Measurements from ENCODE around the gene NTN5.
"Not testable (repeated sequence)": the region's sequence is repeated elsewhere in the genome, so short reads cannot be mapped to it uniquely, and the experiment has no call there.

NTN5 gene

DNA sequence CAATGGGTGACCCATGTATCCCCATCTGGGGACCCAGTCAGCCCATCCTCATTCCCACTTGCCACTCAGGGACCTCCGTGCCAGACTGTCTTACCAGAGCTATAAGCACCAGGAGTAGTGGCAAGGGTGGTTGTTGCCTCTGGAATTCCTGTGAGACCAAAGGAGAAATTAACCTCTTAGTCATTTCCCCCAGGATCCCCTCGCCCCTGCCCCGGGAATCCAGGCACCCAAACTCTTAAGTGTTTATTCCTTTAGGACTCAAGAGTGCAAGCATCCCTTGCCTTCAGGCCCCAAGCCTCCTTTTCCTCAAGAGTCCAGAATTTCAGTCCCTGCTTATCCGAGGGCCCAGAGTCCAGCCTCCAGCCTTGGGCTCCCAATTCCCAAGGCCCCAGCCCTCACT is 9.2 kb downstream of the NTN5 start:
- H3K27ac ChIP-seq (ENCODE audit: low read length) = no peak overlapping the region
- H3K36me3 ChIP-seq (ENCODE audit: insufficient read depth, low read depth, low read length) = no peaks in the 10 kb centered on the region

DNA sequence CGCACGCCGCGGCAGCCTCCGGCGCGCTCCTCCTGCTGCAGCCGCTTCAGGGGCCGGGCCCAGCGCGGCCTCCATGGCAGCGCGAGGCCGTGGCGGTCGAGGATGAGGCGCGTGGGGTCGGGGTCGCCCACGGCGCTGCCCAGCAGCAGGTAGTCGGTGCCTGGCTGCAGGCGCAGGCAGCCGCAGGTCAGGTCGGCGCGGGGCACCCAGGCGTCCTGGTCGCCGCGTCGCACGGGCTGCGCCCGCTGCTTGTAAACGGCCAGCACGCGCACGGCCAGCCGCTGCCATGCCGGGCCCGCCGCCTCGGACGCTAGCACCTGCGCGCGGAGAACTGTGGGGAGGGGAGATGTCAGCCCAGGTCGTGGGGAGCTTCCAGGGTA is 11.1 kb downstream of the NTN5 start:
- Histone ChIP-seq H3K36me3 (ENCODE audit: insufficient read depth, low read depth, low read length) (no peaks in the 10 kb centered on the region), H3K4me3 (ENCODE audit: low read length) (no peak overlapping the region), H3K9ac (ENCODE audit: low read depth, low read length) (no peak overlapping the region), H3K4me1 (ENCODE audit: insufficient read depth, low read length) (peaks cover 5% of the 10 kb centered on the region; the same call in 1 of the 2 replicates), H3K9me3 (ENCODE audit: insufficient read depth, low read depth, low read length) (no peaks in the 10 kb centered on the region), H3K27me3 (ENCODE audit: insufficient read depth, low read length) (no peaks in the 10 kb centered on the region), H3K27ac (ENCODE audit: low read length) (no peak overlapping the region)

More for the DNA sequence above, 9.2 kb downstream of the NTN5 start:
- no peaks in the 10 kb centered on the region for H3K4me1 ChIP-seq (ENCODE audit: insufficient read depth, low read length)
- H3K27me3 ChIP-seq (ENCODE audit: insufficient read depth, low read length) = no peaks in the 10 kb centered on the region
- no peak overlapping the region for H3K4me3 ChIP-seq (ENCODE audit: low read length)
- no peak overlapping the region for H3K9ac ChIP-seq (ENCODE audit: low read depth, low read length)
- no peaks in the 10 kb centered on the region for H3K9me3 ChIP-seq (ENCODE audit: insufficient read depth, low read depth, low read length)

DNA sequence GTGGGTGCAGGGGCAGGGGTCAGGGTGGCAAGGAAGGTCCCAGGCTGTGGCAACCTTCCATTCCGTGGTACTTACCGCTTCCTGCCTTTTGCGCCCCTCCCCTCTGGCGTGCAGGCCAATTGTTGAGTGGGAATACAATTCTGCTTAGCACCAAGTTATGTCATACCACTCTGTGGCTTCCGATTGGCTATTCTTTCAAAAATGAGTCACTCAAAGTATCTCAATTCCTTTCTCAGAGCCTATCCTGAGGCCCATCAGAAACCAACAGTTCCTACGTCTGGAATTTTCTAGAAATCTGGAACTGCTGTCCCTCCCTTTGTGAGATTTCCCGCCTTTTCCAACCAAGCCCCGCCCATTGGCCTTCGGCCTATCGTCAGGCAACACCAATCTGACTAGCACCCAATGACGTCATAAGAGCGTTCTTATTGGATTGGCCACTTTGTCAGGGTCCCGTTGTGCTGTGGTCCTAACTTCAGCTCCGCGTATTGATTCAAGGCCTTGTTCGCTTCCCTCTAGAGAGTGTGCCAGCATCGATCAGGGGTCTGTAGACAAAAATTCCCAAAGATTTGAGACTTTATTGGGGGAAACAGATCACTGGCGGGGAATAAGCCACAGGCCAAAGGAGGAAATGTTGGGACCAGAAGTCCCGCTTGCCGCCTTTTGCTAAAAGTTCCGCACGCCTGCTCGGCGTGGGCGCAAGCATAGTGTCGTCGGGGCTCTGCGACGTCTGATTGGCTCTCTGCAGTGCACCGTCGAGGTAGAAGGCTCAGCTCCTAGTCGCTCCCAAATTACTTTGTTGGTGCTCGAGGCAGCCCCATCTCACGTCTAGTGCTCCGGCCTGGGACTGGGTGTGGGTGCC is 11.7 kb downstream of the NTN5 start:
- Histone ChIP-seq H3K4me1 (ENCODE audit: insufficient read depth, low read length) (peaks cover 5% of the 10 kb centered on the region; the same call in 1 of the 2 replicates), H3K9ac (ENCODE audit: low read depth, low read length) (no peak overlapping the region), H3K27me3 (ENCODE audit: insufficient read depth, low read length) (no peaks in the 10 kb centered on the region), H3K36me3 (ENCODE audit: insufficient read depth, low read depth, low read length) (no peaks in the 10 kb centered on the region), H3K9me3 (ENCODE audit: insufficient read depth, low read depth, low read length) (no peaks in the 10 kb centered on the region), H3K4me3 (ENCODE audit: low read length) (no peak overlapping the region), H3K27ac (ENCODE audit: low read length) (no peak overlapping the region)

DNA sequence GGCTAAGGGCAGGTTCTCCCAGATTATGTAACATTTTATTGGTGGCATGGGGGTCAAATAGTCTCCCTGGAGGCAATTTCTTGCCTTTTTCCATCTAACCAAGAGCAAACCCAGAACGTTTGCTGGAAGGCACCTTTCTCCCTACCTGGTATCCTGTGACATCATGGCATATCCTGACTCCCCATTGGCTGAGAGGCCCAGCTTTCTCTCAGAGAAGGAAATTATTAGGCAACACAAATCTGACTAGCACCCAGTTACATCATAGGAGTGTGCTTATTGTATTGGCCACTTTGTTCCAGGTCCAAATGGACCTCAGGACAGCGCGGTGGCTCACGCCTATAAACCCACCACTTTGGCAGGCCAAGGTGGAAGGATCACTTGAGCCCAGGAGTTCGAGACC is 13.0 kb downstream of the NTN5 start:
- Histone ChIP-seq H3K4me1 (ENCODE audit: insufficient read depth, low read length) (peaks cover 5% of the 10 kb centered on the region; the same call in 1 of the 2 replicates), H3K36me3 (ENCODE audit: insufficient read depth, low read depth, low read length) (no peaks in the 10 kb centered on the region), H3K9ac (ENCODE audit: low read depth, low read length) (no peak overlapping the region), H3K9me3 (ENCODE audit: insufficient read depth, low read depth, low read length) (no peaks in the 10 kb centered on the region), H3K27me3 (ENCODE audit: insufficient read depth, low read length) (no peaks in the 10 kb centered on the region), H3K4me3 (ENCODE audit: low read length) (no peak overlapping the region), H3K27ac (ENCODE audit: low read length) (no peak overlapping the region)

DNA sequence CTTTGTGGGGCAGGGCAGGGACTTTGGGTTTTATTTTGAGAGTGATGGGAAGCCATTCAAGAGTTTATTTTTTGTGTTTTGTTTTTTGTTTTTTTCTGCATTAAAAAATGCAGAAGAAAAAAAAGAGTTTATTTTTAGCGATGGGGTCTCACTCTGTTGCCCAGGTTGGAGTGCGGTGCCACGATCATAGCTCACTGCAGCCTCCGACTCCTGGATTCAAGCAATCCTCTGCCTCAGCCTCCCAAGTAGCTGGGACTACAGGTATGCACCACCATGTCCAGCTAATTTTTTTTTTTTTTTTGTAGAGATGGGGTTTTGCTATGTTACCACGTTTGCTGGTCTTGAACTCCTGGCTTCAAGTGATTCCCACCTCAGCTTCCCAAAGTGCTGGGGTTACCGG is 14.3 kb downstream of the NTN5 start:
- Histone ChIP-seq H3K9me3 (ENCODE audit: insufficient read depth, low read depth, low read length) (no peaks in the 10 kb centered on the region), H3K4me1 (ENCODE audit: insufficient read depth, low read length) (peaks cover 5% of the 10 kb centered on the region; the same call in 1 of the 2 replicates), H3K9ac (ENCODE audit: low read depth, low read length) (no peak overlapping the region), H3K27me3 (ENCODE audit: insufficient read depth, low read length) (no peaks in the 10 kb centered on the region), H3K4me3 (ENCODE audit: low read length) (no peak overlapping the region), H3K36me3 (ENCODE audit: insufficient read depth, low read depth, low read length) (no peaks in the 10 kb centered on the region), H3K27ac (ENCODE audit: low read length) (no peak overlapping the region)

DNA sequence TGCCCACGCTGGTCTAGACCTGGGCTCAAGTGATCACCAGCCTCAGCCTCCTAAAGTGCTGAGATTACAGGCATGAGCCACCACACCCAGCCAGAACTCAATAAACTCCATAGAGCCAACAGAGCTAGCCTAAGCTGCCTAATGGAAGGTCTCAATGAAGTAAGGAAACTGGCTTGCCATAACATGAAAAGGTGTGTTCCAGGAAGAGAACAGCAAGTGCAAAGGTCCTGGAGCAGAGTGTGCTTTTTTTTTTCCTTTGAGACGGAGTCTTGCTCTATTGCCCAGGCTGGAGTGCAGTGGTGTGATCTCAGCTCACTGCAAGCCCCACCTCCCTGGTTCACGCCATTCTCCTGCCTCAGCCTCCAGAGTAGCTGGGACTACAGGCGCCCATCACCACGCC is 15.0 kb downstream of the NTN5 start:
- H3K9me3 ChIP-seq (ENCODE audit: insufficient read depth, low read depth, low read length); H3K27me3 ChIP-seq (ENCODE audit: insufficient read depth, low read length); H3K4me1 ChIP-seq (ENCODE audit: insufficient read depth, low read length); H3K9ac ChIP-seq (ENCODE audit: low read depth, low read length); H3K27ac ChIP-seq (ENCODE audit: low read length); H3K4me3 ChIP-seq (ENCODE audit: low read length); H3K36me3 ChIP-seq (ENCODE audit: insufficient read depth, low read depth, low read length): not testable (repeated sequence)

DNA sequence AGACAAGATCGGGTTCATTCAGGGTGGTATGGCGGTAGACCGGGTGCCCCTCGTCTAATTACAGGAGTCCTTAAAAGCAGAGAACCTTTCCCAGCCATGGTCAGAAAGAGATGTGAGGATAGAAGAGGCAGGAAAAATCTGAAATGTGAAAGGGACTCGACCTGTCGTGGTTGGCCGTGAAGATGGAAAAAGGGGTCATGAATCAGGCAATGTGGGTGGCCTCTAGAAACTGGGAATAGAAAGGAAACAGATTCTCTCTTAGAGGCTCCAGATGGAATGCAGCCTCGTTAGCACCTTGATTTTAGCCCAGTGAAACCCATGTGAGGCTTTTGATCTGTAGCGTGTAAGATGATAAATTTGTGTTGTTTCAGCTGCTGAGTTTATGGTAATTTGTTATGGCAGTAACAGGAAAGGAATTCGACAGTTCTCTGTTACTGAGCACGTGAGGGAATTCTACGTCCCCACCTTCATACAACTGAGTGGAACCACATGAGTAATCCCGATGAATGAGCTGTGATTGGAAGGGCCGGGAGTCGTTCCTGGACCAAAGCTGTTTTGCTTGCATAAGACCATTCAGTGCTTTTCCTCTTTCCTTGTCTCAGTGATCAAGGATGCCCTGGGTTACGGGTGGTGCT is 15.9 kb downstream of the NTN5 start:
- H3K27ac ChIP-seq (ENCODE audit: low read length) = no peak overlapping the region
- no peaks in the 10 kb centered on the region for H3K9me3 ChIP-seq (ENCODE audit: insufficient read depth, low read depth, low read length)
- H3K4me1 ChIP-seq (ENCODE audit: insufficient read depth, low read length) = peaks cover 5% of the 10 kb centered on the region; the same call in 1 of the 2 replicates
- H3K4me3 ChIP-seq (ENCODE audit: low read length) = no peak overlapping the region
- no peaks in the 10 kb centered on the region for H3K27me3 ChIP-seq (ENCODE audit: insufficient read depth, low read length)
- no peak overlapping the region for H3K9ac ChIP-seq (ENCODE audit: low read depth, low read length)
- no peaks in the 10 kb centered on the region for H3K36me3 ChIP-seq (ENCODE audit: insufficient read depth, low read depth, low read length)

DNA sequence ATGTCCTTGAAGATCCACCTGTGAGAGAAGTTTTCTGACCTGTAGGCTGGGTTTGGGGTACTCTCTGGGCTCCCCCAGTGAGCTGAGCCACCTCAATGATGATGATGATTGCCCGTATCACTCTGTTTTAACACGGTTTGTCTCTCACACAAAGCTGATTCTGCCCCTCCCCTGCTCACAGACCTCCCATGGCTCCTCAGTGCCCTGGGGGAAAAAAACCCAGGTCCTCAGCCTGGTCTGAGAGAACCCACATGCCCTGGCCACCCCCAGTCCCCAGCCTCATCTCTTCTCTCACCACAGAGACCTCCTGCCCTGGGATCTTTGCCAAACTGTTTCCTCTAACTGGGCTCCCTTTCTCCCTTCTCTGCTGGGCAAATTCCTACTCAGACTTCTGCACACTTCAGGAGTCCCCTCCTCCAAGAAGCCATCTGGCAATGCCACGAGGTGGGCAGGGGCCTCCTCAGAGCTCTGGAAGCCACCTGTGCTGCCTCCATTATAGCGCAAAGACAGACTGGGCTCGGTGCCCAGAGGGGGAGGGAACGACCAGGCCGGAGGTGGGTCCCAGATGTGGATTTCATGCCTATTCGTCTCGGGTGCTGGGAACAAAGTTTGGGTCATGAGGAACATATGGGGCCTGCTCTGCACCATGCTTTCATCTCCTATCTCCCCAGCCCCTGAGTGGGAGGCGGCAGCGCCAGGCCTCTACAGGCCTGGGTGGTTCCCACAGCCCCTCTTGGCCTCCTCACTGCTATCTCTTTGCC is 18.3 kb downstream of the NTN5 start:
- no peak overlapping the region for H3K4me3 ChIP-seq (ENCODE audit: low read length)
- H3K9me3 ChIP-seq (ENCODE audit: insufficient read depth, low read depth, low read length) = no peaks in the 10 kb centered on the region
- H3K36me3 ChIP-seq (ENCODE audit: insufficient read depth, low read depth, low read length) = no peaks in the 10 kb centered on the region
- no peak overlapping the region for H3K27ac ChIP-seq (ENCODE audit: low read length)
- no peak overlapping the region for H3K9ac ChIP-seq (ENCODE audit: low read depth, low read length)
- H3K27me3 ChIP-seq (ENCODE audit: insufficient read depth, low read length) = no peaks in the 10 kb centered on the region
- peaks cover 5% of the 10 kb centered on the region; the same call in 1 of the 2 replicates for H3K4me1 ChIP-seq (ENCODE audit: insufficient read depth, low read length)

DNA sequence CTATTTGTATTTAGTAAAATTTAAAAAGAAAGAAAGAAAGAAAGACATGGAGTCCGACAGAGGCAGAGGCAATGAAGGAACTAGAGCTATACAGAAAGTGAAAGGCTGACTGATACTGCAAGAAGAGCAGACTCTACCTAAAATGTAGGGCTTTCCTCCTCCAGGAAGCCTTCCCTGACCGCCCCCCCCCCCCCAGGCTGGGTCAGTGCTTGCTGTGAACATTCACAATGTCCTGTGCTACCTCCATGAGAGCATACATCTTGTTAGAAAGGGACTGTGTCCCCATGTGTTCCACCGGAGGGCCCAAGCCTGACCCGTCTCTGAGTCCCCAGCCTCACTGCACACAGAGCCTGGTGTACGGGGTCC is 21.2 kb downstream of the NTN5 start:
- no peaks in the 10 kb centered on the region for H3K9me3 ChIP-seq (ENCODE audit: insufficient read depth, low read depth, low read length)
- no peaks in the 10 kb centered on the region for H3K27me3 ChIP-seq (ENCODE audit: insufficient read depth, low read length)
- H3K9ac ChIP-seq (ENCODE audit: low read depth, low read length) = no peak overlapping the region
- no peak overlapping the region for H3K4me3 ChIP-seq (ENCODE audit: low read length)
- H3K27ac ChIP-seq (ENCODE audit: low read length) = no peak overlapping the region
- no peaks in the 10 kb centered on the region for H3K36me3 ChIP-seq (ENCODE audit: insufficient read depth, low read depth, low read length)
- H3K4me1 ChIP-seq (ENCODE audit: insufficient read depth, low read length) = no peaks in the 10 kb centered on the region

DNA sequence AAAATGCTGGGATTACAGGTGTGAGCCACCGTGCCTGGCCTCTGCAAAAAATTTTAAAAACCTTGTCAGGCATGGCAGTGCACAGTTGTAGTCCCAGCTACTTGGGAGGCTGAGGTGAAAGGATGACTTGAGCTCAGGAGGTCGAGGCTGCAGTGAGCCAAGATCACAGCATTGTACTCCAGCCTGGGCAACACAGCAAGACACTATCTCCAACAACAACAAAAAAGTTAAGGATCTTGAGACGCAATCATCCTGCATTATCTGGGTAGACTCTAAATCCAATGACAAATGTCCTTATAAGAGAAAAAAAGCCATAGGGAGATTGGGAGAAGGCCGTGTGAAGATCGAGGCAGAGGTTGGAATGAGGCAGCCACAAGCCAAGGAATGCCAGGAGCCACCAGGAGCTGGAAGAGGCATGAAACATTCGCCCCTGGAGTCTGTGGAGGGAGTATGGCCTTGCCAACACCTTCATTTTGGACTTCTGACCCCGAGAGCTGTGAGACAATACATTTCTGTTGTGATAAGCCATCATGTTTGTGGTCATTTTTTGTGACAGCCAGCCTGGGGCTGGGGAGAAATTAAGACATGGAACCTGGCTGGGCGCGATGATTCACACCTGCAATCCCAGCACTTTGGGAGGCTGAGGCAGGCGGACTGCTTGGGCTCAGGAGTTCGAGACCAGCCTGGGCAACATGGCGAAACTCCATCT is 21.7 kb downstream of the NTN5 start:
- no peaks in the 10 kb centered on the region for H3K4me1 ChIP-seq (ENCODE audit: insufficient read depth, low read length)
- H3K27ac ChIP-seq (ENCODE audit: low read length) = no peak overlapping the region
- no peak overlapping the region for H3K9ac ChIP-seq (ENCODE audit: low read depth, low read length)

DNA sequence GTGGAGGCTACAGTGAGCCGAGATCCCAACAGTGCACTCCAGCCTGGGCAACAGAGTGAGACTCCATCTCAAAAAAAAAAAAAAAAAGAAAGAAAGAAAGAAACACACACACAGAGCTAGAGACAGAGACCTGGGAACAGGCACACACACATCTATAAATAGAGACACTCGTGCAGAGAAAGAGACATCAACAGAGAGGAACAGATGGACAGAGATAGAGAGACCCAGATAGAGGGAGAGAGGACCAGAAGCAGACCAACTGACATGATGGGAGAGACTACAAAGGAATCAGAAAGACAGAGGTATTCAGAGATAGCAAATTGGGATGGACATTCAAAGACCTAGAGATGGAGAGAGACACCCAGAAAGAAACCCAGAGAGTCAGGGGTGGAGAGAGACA is 24.7 kb downstream of the NTN5 start:
- Histone ChIP-seq H3K36me3 (ENCODE audit: insufficient read depth, low read depth, low read length) (no peaks in the 10 kb centered on the region), H3K9me3 (ENCODE audit: insufficient read depth, low read depth, low read length) (no peaks in the 10 kb centered on the region), H3K4me1 (ENCODE audit: insufficient read depth, low read length) (peaks cover 4% of the 10 kb centered on the region; the same call in 1 of the 2 replicates), H3K27me3 (ENCODE audit: insufficient read depth, low read length) (no peaks in the 10 kb centered on the region), H3K27ac (ENCODE audit: low read length) (no peak overlapping the region), H3K9ac (ENCODE audit: low read depth, low read length) (no peak overlapping the region), H3K4me3 (ENCODE audit: low read length) (no peak overlapping the region)

More for the DNA sequence above, 21.7 kb downstream of the NTN5 start:
- Histone ChIP-seq H3K27me3 (ENCODE audit: insufficient read depth, low read length) (no peaks in the 10 kb centered on the region), H3K4me3 (ENCODE audit: low read length) (no peak overlapping the region), H3K36me3 (ENCODE audit: insufficient read depth, low read depth, low read length) (no peaks in the 10 kb centered on the region), H3K9me3 (ENCODE audit: insufficient read depth, low read depth, low read length) (no peaks in the 10 kb centered on the region)

Data from iPS-20b (cell line).